OCI-LY7 (cell line): ENCODE measurements around the gene ELMO1. TPM values are rescaled to one million over a fixed set of nuclear protein-coding genes. Genes with fewer than 3 reads are reported as not detected.

ENCODE experiments used
- BruUV-seq: library from RNA; stranded (reverse); fragments of 400-500 nt; replicated peaks from 2 replicates; lab custom pipeline; 2021; lab: Mats Ljungman, UMichigan
- CTCF ChIA-PET: fragments of 300-600 bp; sonication (Branson Sonifier 250); formaldehyde crosslinking; loops from one replicate; lab custom pipeline; 2022; ENCODE audit warnings: antibody characterized with exemption; ENCODE audit not compliant: unreplicated experiment; lab: Charles Lee
- POLR2A ChIA-PET: fragments of 300-600 bp; sonication (Branson Sonifier 250); formaldehyde crosslinking; loops from one replicate; lab custom pipeline; 2022; ENCODE audit warnings: antibody characterized with exemption; lab: Charles Lee
- DNase-seq: peaks from one replicate; pipeline ENCODE4 v3.0.0-alpha.2; 2015; ENCODE audit warnings: low spot score
- H2AFZ ChIP-seq: fragments of 200-600 bp; sonication (generic), shearing (Covaris generic); 2 replicates; pipeline ENCODE4 v1.6.1; 2014; ENCODE audit warnings: mild to moderate bottlenecking, antibody characterized with exemption, low read length, moderate library complexity
- H3K27ac ChIP-seq: fragments of 200-600 bp; sonication (generic); 2 replicates; pipeline ENCODE4 v1.5.1; 2014; ENCODE audit warnings: mixed run types, low read depth, mild to moderate bottlenecking, moderate library complexity, low read length, inconsistent platforms; ENCODE audit not compliant: poor library complexity, severe bottlenecking
- H3K36me3 ChIP-seq: fragments of 200-600 bp; sonication (generic); 2 replicates; pipeline ENCODE4 v1.6.1; 2014; ENCODE audit warnings: mild to moderate bottlenecking, antibody characterized with exemption, low read length, moderate library complexity, mixed read lengths; ENCODE audit not compliant: insufficient read depth
- H3K4me1 ChIP-seq: fragments of 200-600 bp; sonication (generic); 2 replicates; pipeline ENCODE4 v1.5.1; 2014; ENCODE audit warnings: mild to moderate bottlenecking, low read length; ENCODE audit not compliant: insufficient read depth, poor library complexity, severe bottlenecking
- H3K4me2 ChIP-seq: fragments of 200-600 bp; sonication (generic); 2 replicates; pipeline ENCODE4 v1.6.1; 2014; ENCODE audit warnings: mild to moderate bottlenecking, low read length
- H3K4me3 ChIP-seq: fragments of 200-600 bp; sonication (generic); 2 replicates; pipeline ENCODE4 v1.5.1; 2014; ENCODE audit warnings: mild to moderate bottlenecking, low read depth, low read length; ENCODE audit not compliant: poor library complexity, severe bottlenecking
- H3K79me2 ChIP-seq: fragments of 200-600 bp; sonication (generic); 2 replicates; pipeline ENCODE4 v1.6.1; 2016; ENCODE audit warnings: low read depth, mild to moderate bottlenecking, low read length, moderate library complexity, mixed read lengths; ENCODE audit not compliant: insufficient read depth
- H3K9me2 ChIP-seq: fragments of 200-600 bp; sonication (generic); 2 replicates; pipeline ENCODE4 v1.6.1; 2016; ENCODE audit warnings: mild to moderate bottlenecking, low read length, mixed read lengths; ENCODE audit not compliant: insufficient read depth
- H3K9me3 ChIP-seq: fragments of 200-600 bp; sonication (generic); 2 replicates; pipeline ENCODE4 v1.6.1; 2014; ENCODE audit warnings: mild to moderate bottlenecking, mixed run types, low read length, mixed read lengths
- H4K20me1 ChIP-seq: fragments of 200-600 bp; sonication (generic); 2 replicates; pipeline ENCODE4 v1.6.1; 2014; ENCODE audit warnings: mild to moderate bottlenecking, antibody characterized with exemption, low read length, moderate library complexity, mixed read lengths; ENCODE audit not compliant: insufficient read depth
- CTCF ChIP-seq: fragments of 200-600 bp; sonication (generic); conservative IDR thresholded peaks from 2 replicates; pipeline ENCODE4 v1.5.1; 2014; ENCODE audit warnings: mild to moderate bottlenecking, antibody characterized with exemption, low read length, moderate library complexity, mixed read lengths
- EZH2phosphoT487 ChIP-seq: fragments of 200-600 bp; sonication (generic); IDR thresholded peaks from 2 replicates; pipeline ENCODE4 v1.6.1; 2018; ENCODE audit warnings: low read depth, borderline replicate concordance, mild to moderate bottlenecking, mixed run types, antibody characterized with exemption, low read length, moderate library complexity, mixed read lengths
- intact Hi-C: fragments of 100-400 bp; cut with micrococcal nuclease; formaldehyde crosslinking; loops from one replicate; pipeline ENCODE4 v1.10.0; 2022; ENCODE audit not compliant: unreplicated experiment
- total RNA-seq, 2 experiments: library from RNA; depleted of rRNA in 1 of 2; stranded (reverse); fragments of >200 nt in 1 of 2; shearing (Covaris generic) in 1 of 2; gene quantifications; 2 replicates each; pipeline ENCODE4 v1.2.3, GENCODE V29; 2014 to 2022

The ELMO1 gene
- total RNA-seq, 2 experiments from 2014 or later, result 101 to 103 TPM

DNA sequence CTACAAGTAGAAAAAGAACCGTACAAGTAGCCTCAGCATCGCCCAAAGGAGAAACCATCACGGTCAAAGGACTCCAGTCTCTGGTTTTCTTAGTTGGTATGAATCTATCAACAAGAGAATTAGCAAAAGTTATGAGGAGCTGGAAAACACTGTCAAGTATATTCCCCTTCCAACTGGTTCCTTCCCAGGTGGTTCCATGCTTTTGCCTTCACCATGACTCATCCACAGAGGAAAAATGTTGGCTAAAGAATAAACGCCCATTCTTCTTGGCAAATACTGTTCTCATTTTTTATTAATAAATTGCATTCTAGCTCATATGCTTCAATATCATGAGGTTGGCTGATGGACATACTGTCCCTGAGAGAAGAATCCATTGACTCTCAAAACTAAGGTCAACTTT lies 6.4 kb downstream of the ELMO1 start:
- no peaks in the 10 kb centered on the region for H3K9me2 ChIP-seq
- H2AFZ ChIP-seq, result no peak overlapping the region
- no peak for TF ChIP-seq CTCF
- TF ChIP-seq EZH2phosphoT487, result no peak
- CTCF ChIA-PET, result no interaction called here
- POLR2A ChIA-PET, result interaction anchor here (0.5 kb wide), 1 partner anchor 262 kb away, joined by 3 read pairs; no protein-coding TSS in a partner anchor
- H3K79me2 ChIP-seq, result no peaks in the 10 kb centered on the region
- no peaks in the 10 kb centered on the region for H4K20me1 ChIP-seq
- H3K4me1 ChIP-seq, result no peaks in the 10 kb centered on the region
- no TSS peak for BruUV-seq
- no peak overlapping the region for H3K4me2 ChIP-seq
- DNase-seq, result no peak
- H3K27ac ChIP-seq, result no peak overlapping the region
- H3K9me3 ChIP-seq, result no peaks in the 10 kb centered on the region
- no peak overlapping the region for H3K4me3 ChIP-seq
- no peaks in the 10 kb centered on the region for H3K36me3 ChIP-seq
- intact Hi-C loops, result no loop called here

DNA sequence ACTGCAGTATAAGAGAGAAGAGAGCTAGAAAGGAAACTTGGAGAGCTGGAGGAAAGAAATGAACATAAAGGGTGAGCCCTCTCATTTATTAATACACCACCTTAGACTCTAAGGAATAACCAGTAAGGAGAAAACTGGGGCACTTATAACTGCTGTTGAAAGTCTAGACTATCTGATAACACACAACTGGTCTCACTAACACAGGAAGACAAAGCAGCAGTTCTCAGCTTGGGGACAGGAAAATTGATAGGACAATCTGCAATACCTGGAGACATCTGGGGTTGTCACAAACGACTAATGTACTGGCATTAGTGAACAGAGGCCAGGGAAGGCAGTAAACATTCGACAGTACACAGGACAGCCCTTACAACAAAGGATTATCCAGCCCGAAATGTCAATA lies 6.8 kb downstream of the ELMO1 start:
- no peaks in the 10 kb centered on the region for H3K79me2 ChIP-seq
- no peaks in the 10 kb centered on the region for H3K4me1 ChIP-seq
- no peaks in the 10 kb centered on the region for H4K20me1 ChIP-seq
- no peaks in the 10 kb centered on the region for H3K9me2 ChIP-seq
- H3K4me2 ChIP-seq, result no peak overlapping the region
- H3K27ac ChIP-seq, result no peak overlapping the region
- intact Hi-C loops, result no loop called here
- TF ChIP-seq EZH2phosphoT487 (no peak), CTCF (no peak)
- no peaks in the 10 kb centered on the region for H3K36me3 ChIP-seq
- POLR2A ChIA-PET, result interaction anchor here (0.5 kb wide), 1 partner anchor 262 kb away, joined by 3 read pairs; no protein-coding TSS in a partner anchor
- no peak overlapping the region for H2AFZ ChIP-seq
- no peak for DNase-seq
- CTCF ChIA-PET, result no interaction called here
- no peak overlapping the region for H3K4me3 ChIP-seq
- no TSS peak for BruUV-seq
- no peaks in the 10 kb centered on the region for H3K9me3 ChIP-seq

DNA sequence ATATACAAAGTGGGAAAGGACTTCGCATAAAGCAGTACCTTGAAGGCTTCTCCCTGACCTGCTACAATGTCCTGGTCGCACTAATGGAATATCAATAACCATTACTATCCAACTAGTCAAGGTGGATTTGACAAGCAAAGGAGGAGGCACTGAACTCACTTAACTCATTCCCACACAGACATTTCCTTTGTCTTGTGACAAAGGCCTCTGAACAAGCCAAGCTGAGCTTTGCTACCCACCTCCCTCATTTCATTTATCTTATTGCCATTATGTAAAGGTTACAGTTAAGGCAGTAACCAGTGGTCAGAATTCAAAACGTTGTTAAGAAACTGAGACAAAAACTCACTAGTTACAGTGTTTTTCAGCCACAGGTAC lies 7.3 kb downstream of the ELMO1 start:
- no peak overlapping the region for H2AFZ ChIP-seq
- DNase-seq, result no peak
- no peaks in the 10 kb centered on the region for H3K4me1 ChIP-seq
- no peaks in the 10 kb centered on the region for H3K9me3 ChIP-seq
- no peaks in the 10 kb centered on the region for H3K79me2 ChIP-seq
- ChIA-PET CTCF (no interaction called here), POLR2A (interaction anchor here (0.7 to 1.1 kb wide), 2 partner anchors 27 to 54 kb away, joined by 3 to 5 read pairs; no protein-coding TSS in a partner anchor)
- H3K36me3 ChIP-seq, result no peaks in the 10 kb centered on the region
- no peak overlapping the region for H3K4me2 ChIP-seq
- no peak overlapping the region for H3K4me3 ChIP-seq
- intact Hi-C loops, result no loop called here
- no peaks in the 10 kb centered on the region; the same call in 1 of the 2 replicates for H3K9me2 ChIP-seq
- no peaks in the 10 kb centered on the region for H4K20me1 ChIP-seq
- BruUV-seq, result no TSS peak
- H3K27ac ChIP-seq, result no peak overlapping the region
- TF ChIP-seq EZH2phosphoT487, result no peak
- no peak for TF ChIP-seq CTCF
